ENCODE results near the gene REM2.
"Not testable (repeated sequence)": the region's sequence is repeated elsewhere in the genome, so short reads cannot be mapped to it uniquely, and the experiment has no call there.

REM2 gene

GRCh38 chr14:22849212-22849819, 33.7 kb upstream of the REM2 start:
- Histone ChIP-seq H3K4me1 (ENCODE audit: control insufficient read depth, insufficient read depth, low read length) (peaks cover 22% of the 10 kb centered on the region), H3K36me3 (ENCODE audit: control insufficient read depth, insufficient read depth, low read length) (no peaks in the 10 kb centered on the region), H3K27me3 (ENCODE audit: control insufficient read depth, insufficient read depth, low read length, poor library complexity, severe bottlenecking) (no peaks in the 10 kb centered on the region), H3K27ac (ENCODE audit: insufficient read depth, low read depth, low read length, poor library complexity, severe bottlenecking) (no peak overlapping the region), H3K4me3 (ENCODE audit: insufficient read depth, low read depth, low read length) (no peak overlapping the region), H3K9me3 (ENCODE audit: control insufficient read depth, low read length) (no peaks in the 10 kb centered on the region)
- 81 to 82% methylated on average over 17 to 19 of the region's 19 CpGs for WGBS, 2 experiments

DNA sequence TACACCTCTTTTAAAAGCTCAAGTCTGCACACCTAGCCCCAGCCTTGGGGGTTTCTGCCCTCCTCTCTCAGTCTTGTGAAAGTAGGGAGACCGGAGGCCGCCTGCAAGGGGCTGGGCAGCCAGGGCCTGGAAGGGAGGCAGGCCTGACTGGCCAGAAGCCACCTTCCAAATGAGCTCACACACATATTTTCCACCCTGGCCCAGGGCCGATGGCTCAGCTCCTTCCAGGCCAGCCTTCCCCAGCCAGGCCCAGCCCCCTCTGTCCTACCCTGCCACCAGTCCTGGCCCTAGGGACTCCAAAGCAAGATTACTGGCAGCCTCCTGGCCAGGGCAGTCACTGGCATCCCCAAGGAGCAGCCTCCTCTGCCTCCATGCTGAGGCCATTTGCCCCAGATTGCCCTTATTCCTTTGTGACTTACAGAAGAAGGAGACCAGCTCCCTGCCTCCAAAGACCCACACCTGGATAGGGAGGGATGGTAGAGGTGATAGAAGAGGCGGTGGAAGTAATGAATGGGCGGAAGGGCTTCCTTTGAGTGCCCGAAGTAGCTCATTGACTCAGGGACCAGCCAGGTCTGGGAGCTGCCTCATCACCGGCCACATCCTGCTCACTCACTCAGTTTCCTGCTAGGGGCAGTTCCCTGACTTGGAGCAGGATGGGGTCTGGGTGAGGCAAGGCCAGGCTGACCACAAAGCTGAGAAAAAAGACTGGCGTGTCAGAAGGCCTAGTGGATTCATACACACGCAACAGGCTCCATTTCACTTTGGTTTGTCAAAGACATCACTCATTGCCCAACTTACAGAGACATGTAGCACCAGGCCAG, 31.9 kb upstream of the REM2 start:
- no peaks in the 10 kb centered on the region for H3K9me3 ChIP-seq (ENCODE audit: control insufficient read depth, low read length)
- no peaks in the 10 kb centered on the region for H3K27me3 ChIP-seq (ENCODE audit: control insufficient read depth, insufficient read depth, low read length, poor library complexity, severe bottlenecking)
- H3K4me3 ChIP-seq (ENCODE audit: insufficient read depth, low read depth, low read length) = no peak overlapping the region
- no peaks in the 10 kb centered on the region for H3K36me3 ChIP-seq (ENCODE audit: control insufficient read depth, insufficient read depth, low read length)
- peaks cover 22% of the 10 kb centered on the region for H3K4me1 ChIP-seq (ENCODE audit: control insufficient read depth, insufficient read depth, low read length)
- 89% methylated on average over 9 of the region's 9 CpGs for WGBS, 2 experiments
- H3K27ac ChIP-seq (ENCODE audit: insufficient read depth, low read depth, low read length, poor library complexity, severe bottlenecking) = no peak overlapping the region

- 80 to 85% methylated on average over 9 to 12 of the region's 12 CpGs for WGBS, 2 experiments
- H3K27ac ChIP-seq (ENCODE audit: insufficient read depth, low read depth, low read length, poor library complexity, severe bottlenecking) = not testable (repeated sequence)
Measured at GRCh38 chr14:22852178-22852577, 30.8 kb upstream of the REM2 start.

GRCh38 chr14:22852599-22852939, 30.5 kb upstream of the REM2 start:
- Histone ChIP-seq H3K27ac (ENCODE audit: insufficient read depth, low read depth, low read length, poor library complexity, severe bottlenecking) (no peak overlapping the region), H3K4me1 (ENCODE audit: control insufficient read depth, insufficient read depth, low read length) (peaks cover 21% of the 10 kb centered on the region), H3K9me3 (ENCODE audit: control insufficient read depth, low read length) (no peaks in the 10 kb centered on the region), H3K4me3 (ENCODE audit: insufficient read depth, low read depth, low read length) (no peak overlapping the region), H3K36me3 (ENCODE audit: control insufficient read depth, insufficient read depth, low read length) (no peaks in the 10 kb centered on the region), H3K27me3 (ENCODE audit: control insufficient read depth, insufficient read depth, low read length, poor library complexity, severe bottlenecking) (no peaks in the 10 kb centered on the region)
- 86 to 100% methylated on average over 1 of the region's 2 CpGs for WGBS, 2 experiments

More at GRCh38 chr14:22852178-22852577, 30.8 kb upstream of the REM2 start:
- not testable (repeated sequence) for H3K27me3 ChIP-seq (ENCODE audit: control insufficient read depth, insufficient read depth, low read length, poor library complexity, severe bottlenecking); H3K9me3 ChIP-seq (ENCODE audit: control insufficient read depth, low read length); H3K4me3 ChIP-seq (ENCODE audit: insufficient read depth, low read depth, low read length); H3K36me3 ChIP-seq (ENCODE audit: control insufficient read depth, insufficient read depth, low read length)
- H3K4me1 ChIP-seq (ENCODE audit: control insufficient read depth, insufficient read depth, low read length) = peaks cover 22% of the 10 kb centered on the region

GRCh38 chr14:22852940-22853767, 29.9 kb upstream of the REM2 start:
- Histone ChIP-seq H3K36me3 (ENCODE audit: control insufficient read depth, insufficient read depth, low read length) (no peaks in the 10 kb centered on the region), H3K4me1 (ENCODE audit: control insufficient read depth, insufficient read depth, low read length) (peaks cover 15% of the 10 kb centered on the region), H3K27ac (ENCODE audit: insufficient read depth, low read depth, low read length, poor library complexity, severe bottlenecking) (no peak overlapping the region), H3K27me3 (ENCODE audit: control insufficient read depth, insufficient read depth, low read length, poor library complexity, severe bottlenecking) (no peaks in the 10 kb centered on the region), H3K9me3 (ENCODE audit: control insufficient read depth, low read length) (no peaks in the 10 kb centered on the region), H3K4me3 (ENCODE audit: insufficient read depth, low read depth, low read length) (peak overlapping the region; percentile 37)
- WGBS, 2 experiments = 8 to 10% methylated on average over 20 of the region's 20 CpGs

GRCh38 chr14:22854296-22854695, 28.7 kb upstream of the REM2 start:
- H3K9me3 ChIP-seq (ENCODE audit: control insufficient read depth, low read length); H3K27me3 ChIP-seq (ENCODE audit: control insufficient read depth, insufficient read depth, low read length, poor library complexity, severe bottlenecking); H3K4me3 ChIP-seq (ENCODE audit: insufficient read depth, low read depth, low read length); H3K27ac ChIP-seq (ENCODE audit: insufficient read depth, low read depth, low read length, poor library complexity, severe bottlenecking); H3K36me3 ChIP-seq (ENCODE audit: control insufficient read depth, insufficient read depth, low read length); H3K4me1 ChIP-seq (ENCODE audit: control insufficient read depth, insufficient read depth, low read length): not testable (repeated sequence)
- WGBS, 2 experiments = 91 to 94% methylated on average over 11 of the region's 11 CpGs

GRCh38 chr14:22854963-22855724, 27.9 kb upstream of the REM2 start:
- Histone ChIP-seq H3K9me3 (ENCODE audit: control insufficient read depth, low read length) (no peaks in the 10 kb centered on the region), H3K4me1 (ENCODE audit: control insufficient read depth, insufficient read depth, low read length) (no peaks in the 10 kb centered on the region), H3K36me3 (ENCODE audit: control insufficient read depth, insufficient read depth, low read length) (no peaks in the 10 kb centered on the region), H3K27ac (ENCODE audit: insufficient read depth, low read depth, low read length, poor library complexity, severe bottlenecking) (no peak overlapping the region), H3K27me3 (ENCODE audit: control insufficient read depth, insufficient read depth, low read length, poor library complexity, severe bottlenecking) (no peaks in the 10 kb centered on the region), H3K4me3 (ENCODE audit: insufficient read depth, low read depth, low read length) (no peak overlapping the region)
- WGBS, 2 experiments = 91 to 95% methylated on average over 8 of the region's 8 CpGs

- Histone ChIP-seq H3K4me3 (ENCODE audit: insufficient read depth, low read depth, low read length) (no peak overlapping the region), H3K27me3 (ENCODE audit: control insufficient read depth, insufficient read depth, low read length, poor library complexity, severe bottlenecking) (no peaks in the 10 kb centered on the region), H3K9me3 (ENCODE audit: control insufficient read depth, low read length) (no peaks in the 10 kb centered on the region), H3K36me3 (ENCODE audit: control insufficient read depth, insufficient read depth, low read length) (no peaks in the 10 kb centered on the region), H3K27ac (ENCODE audit: insufficient read depth, low read depth, low read length, poor library complexity, severe bottlenecking) (no peak overlapping the region), H3K4me1 (ENCODE audit: control insufficient read depth, insufficient read depth, low read length) (no peaks in the 10 kb centered on the region)
- 85 to 95% methylated on average over 3 of the region's 5 CpGs for WGBS, 2 experiments
Measured at GRCh38 chr14:22856428-22856827, 26.6 kb upstream of the REM2 start.

DNA sequence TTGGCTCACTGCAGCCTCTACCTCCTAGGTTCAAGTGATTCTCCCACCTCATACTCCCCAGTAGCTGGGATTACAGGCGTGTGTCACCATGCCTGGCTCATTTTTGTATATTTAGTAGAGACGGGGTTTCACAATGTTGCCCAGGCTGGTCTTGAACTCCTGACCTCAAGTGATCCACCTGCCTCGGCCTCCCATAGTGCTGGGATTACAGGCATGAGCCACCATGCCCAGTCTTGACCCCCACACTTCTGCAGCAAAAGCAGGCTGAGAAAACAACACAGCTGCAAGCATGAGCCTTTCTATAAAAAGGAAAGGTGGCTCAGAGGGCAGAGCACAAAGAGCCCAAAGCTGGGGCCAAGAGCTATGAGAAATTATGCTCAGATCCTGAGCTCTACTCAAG, 22.6 kb upstream of the REM2 start:
- H3K9me3 ChIP-seq (ENCODE audit: control insufficient read depth, low read length); H3K27me3 ChIP-seq (ENCODE audit: control insufficient read depth, insufficient read depth, low read length, poor library complexity, severe bottlenecking); H3K4me1 ChIP-seq (ENCODE audit: control insufficient read depth, insufficient read depth, low read length); H3K36me3 ChIP-seq (ENCODE audit: control insufficient read depth, insufficient read depth, low read length); H3K4me3 ChIP-seq (ENCODE audit: insufficient read depth, low read depth, low read length); H3K27ac ChIP-seq (ENCODE audit: insufficient read depth, low read depth, low read length, poor library complexity, severe bottlenecking): not testable (repeated sequence)
- WGBS, 2 experiments = 82 to 92% methylated on average over 3 of the region's 3 CpGs

- no peaks in the 10 kb centered on the region for H3K9me3 ChIP-seq (ENCODE audit: control insufficient read depth, low read length)
- H3K27ac ChIP-seq (ENCODE audit: insufficient read depth, low read depth, low read length, poor library complexity, severe bottlenecking) = no peak overlapping the region
Measured at GRCh38 chr14:22861651-22862050, 21.4 kb upstream of the REM2 start.

More at GRCh38 chr14:22861651-22862050, 21.4 kb upstream of the REM2 start:
- Histone ChIP-seq H3K4me3 (ENCODE audit: insufficient read depth, low read depth, low read length) (no peak overlapping the region), H3K4me1 (ENCODE audit: control insufficient read depth, insufficient read depth, low read length) (no peaks in the 10 kb centered on the region), H3K36me3 (ENCODE audit: control insufficient read depth, insufficient read depth, low read length) (no peaks in the 10 kb centered on the region), H3K27me3 (ENCODE audit: control insufficient read depth, insufficient read depth, low read length, poor library complexity, severe bottlenecking) (no peaks in the 10 kb centered on the region)
